ENCODE measurements around the gene FUBP1. TPM values are rescaled to one million over a fixed set of nuclear protein-coding genes. Genes with fewer than 3 reads are reported as not detected.

Gene FUBP1
- total RNA-seq, 1 experiment from 2014 or later, result 188 TPM

DNA sequence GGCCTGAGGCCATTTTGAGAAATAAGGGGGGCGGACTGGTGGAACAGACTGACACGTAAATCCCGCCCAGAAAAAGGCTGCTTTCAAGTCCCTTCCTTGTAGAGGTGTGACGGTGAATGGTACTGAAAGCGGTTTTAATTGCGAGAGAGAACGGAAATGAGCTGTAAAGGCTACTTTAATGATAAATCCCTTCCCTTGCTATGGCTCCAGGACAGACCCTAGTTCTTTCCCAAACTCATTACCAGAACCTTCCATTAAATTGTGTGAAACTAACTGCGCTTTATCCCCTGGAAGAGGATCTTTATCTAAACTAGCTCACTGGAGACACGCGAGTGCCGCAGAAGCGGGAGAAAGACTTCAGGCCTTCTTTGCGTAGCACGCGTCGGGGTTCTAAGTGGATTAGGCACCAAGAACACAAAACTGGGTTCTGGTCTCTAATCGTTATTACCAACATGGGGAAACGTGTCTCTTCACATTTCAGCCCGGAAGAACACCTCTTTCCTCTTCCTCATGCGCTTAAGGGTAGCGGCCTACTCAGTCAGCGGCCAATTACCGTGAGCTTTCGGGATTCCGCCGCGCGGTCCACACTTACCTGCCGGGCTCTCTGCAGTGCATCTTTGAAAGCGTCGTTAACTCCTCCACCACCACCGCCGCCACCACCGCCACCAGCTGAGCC, 441 bp downstream of the FUBP1 start:
- peaks cover 9% of the 10 kb centered on the region for H3K36me3 Mint-ChIP-seq (ENCODE audit: insufficient read depth, unreplicated experiment)
- no peak overlapping the region for H3K27ac Mint-ChIP-seq (ENCODE audit: unreplicated experiment)
- peak; percentile 76 for DNase-seq
- no peaks in the 10 kb centered on the region for H3K9me3 Mint-ChIP-seq (ENCODE audit: low read depth, unreplicated experiment)
- H3K4me3 Mint-ChIP-seq (ENCODE audit: low read depth, unreplicated experiment), result no peak overlapping the region
- BruUV-seq (replicated peaks), result TSS peak; percentile 63
- H3K27me3 Mint-ChIP-seq (ENCODE audit: unreplicated experiment), result no peaks in the 10 kb centered on the region
- TF ChIP-seq, protein P1, sequence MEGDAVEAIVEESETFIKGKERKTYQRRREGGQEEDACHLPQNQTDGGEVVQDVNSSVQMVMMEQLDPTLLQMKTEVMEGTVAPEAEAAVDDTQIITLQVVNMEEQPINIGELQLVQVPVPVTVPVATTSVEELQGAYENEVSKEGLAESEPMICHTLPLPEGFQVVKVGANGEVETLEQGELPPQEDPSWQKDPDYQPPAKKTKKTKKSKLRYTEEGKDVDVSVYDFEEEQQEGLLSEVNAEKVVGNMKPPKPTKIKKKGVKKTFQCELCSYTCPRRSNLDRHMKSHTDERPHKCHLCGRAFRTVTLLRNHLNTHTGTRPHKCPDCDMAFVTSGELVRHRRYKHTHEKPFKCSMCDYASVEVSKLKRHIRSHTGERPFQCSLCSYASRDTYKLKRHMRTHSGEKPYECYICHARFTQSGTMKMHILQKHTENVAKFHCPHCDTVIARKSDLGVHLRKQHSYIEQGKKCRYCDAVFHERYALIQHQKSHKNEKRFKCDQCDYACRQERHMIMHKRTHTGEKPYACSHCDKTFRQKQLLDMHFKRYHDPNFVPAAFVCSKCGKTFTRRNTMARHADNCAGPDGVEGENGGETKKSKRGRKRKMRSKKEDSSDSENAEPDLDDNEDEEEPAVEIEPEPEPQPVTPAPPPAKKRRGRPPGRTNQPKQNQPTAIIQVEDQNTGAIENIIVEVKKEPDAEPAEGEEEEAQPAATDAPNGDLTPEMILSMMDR (IDR thresholded peaks at IDR 0.05; ENCODE audit: unreplicated experiment), result no peak
- CTCF ChIA-PET, result interaction anchor here (1.4 to 1.7 kb wide), 2 partner anchors 26 to 136 kb away, joined by 7 to 10 read pairs; partner anchors contain the start of gene DNAJB4
- intact Hi-C loops (cut with micrococcal nuclease; ENCODE audit: unreplicated experiment), result loop anchor here (2.0 to 10.0 kb wide), 3 partner anchors 69 to 224 kb away; partner anchors contain the start of genes GIPC2 and USP33
- H3K4me1 Mint-ChIP-seq (ENCODE audit: low read depth, unreplicated experiment), result peaks cover 30% of the 10 kb centered on the region

DNA sequence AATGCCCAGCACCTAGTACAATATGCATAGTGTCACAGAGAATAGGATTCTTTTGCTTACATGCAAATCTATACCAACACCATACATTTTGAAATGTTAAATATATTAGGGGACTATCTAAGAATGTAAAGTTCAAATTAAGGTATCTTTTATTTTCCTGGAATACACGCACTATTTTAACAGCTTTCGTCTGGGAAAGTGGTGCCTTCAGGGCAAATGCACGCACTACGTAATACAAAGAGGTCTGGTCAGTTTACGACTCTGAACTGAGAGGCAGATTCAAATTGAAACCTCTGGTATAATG, 931 bp downstream of the FUBP1 start:
- intact Hi-C loops (cut with micrococcal nuclease; ENCODE audit: unreplicated experiment), result loop anchor here (2.0 to 10.0 kb wide), 3 partner anchors 69 to 223 kb away; partner anchors contain the start of genes GIPC2 and USP33
- no TSS peak for BruUV-seq (replicated peaks)
- CTCF ChIA-PET, result interaction anchor here (1.4 to 1.7 kb wide), 2 partner anchors 27 to 137 kb away, joined by 7 to 10 read pairs; partner anchors contain the start of gene DNAJB4
- Mint-ChIP-seq H3K9me3 (ENCODE audit: low read depth, unreplicated experiment) (no peaks in the 10 kb centered on the region), H3K27ac (ENCODE audit: unreplicated experiment) (no peak overlapping the region), H3K27me3 (ENCODE audit: unreplicated experiment) (no peaks in the 10 kb centered on the region), H3K36me3 (ENCODE audit: insufficient read depth, unreplicated experiment) (peaks cover 12% of the 10 kb centered on the region), H3K4me3 (ENCODE audit: low read depth, unreplicated experiment) (no peak overlapping the region), H3K4me1 (ENCODE audit: low read depth, unreplicated experiment) (peaks cover 27% of the 10 kb centered on the region)
- TF ChIP-seq, protein P1 (IDR thresholded peaks at IDR 0.05; ENCODE audit: unreplicated experiment), result no peak
- no peak for DNase-seq

DNA sequence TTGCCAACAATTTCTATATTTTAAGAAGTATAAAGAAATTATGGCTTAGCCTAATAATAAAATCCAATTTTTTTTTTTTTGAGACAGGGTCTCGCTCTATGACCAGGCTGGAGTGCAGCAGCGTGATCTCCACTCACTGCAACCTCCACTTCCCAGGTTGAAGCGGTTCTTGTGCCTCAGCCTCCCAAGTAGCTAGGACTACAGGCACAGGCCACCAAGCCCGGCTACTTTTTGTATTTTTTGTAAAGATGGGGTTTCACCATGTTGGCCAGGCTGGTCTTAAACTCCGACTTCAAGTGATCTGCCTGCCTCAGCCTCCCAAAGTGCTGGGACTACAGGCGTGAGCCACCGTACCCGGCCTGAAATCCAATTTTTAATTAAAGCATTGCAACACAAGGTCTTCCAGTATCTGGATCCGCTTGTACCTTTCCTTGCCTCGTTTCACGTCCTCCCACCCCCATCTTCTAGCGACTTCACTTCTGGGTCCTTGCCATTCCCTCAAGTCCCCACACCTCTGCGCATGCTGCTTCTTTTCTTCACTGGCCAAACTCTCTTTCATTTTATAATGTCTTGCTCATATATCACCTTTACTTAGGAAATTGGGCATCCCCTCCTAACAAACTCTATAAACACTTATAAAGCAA, 2.3 kb downstream of the FUBP1 start:
- Mint-ChIP-seq H3K4me1 (ENCODE audit: low read depth, unreplicated experiment) (peaks cover 23% of the 10 kb centered on the region), H3K27me3 (ENCODE audit: unreplicated experiment) (no peaks in the 10 kb centered on the region), H3K9me3 (ENCODE audit: low read depth, unreplicated experiment) (no peaks in the 10 kb centered on the region), H3K36me3 (ENCODE audit: insufficient read depth, unreplicated experiment) (peaks cover 24% of the 10 kb centered on the region), H3K4me3 (ENCODE audit: low read depth, unreplicated experiment) (no peak overlapping the region), H3K27ac (ENCODE audit: unreplicated experiment) (peak overlapping the region; percentile 76)
- no TSS peak for BruUV-seq (replicated peaks)
- TF ChIP-seq, protein P1 (IDR thresholded peaks at IDR 0.05; ENCODE audit: unreplicated experiment), result no peak
- intact Hi-C loops (cut with micrococcal nuclease; ENCODE audit: unreplicated experiment), result loop anchor here (5.0 to 10.0 kb wide), 2 partner anchors 71 to 222 kb away; partner anchors contain the start of genes GIPC2 and USP33
- CTCF ChIA-PET, result no interaction called here
- DNase-seq, result no peak

DNA sequence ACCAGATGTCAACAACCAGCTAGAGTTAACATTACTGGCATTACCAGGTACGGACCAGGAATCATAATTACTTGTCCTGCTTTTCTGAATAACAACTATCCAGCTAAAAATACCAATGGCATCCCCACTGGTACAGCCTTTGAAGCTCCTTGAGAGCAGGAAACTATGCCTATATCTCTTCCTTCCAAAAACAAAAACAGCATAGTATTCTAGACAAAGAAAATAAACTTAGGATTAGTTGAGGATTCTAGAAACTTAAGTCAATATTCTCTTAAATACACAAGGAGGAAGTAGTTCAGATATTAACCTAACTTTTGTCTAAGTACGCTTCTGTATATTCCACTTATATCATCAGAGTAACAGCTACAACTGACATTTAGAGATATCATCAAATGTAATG, 3.0 kb downstream of the FUBP1 start:
- peak overlapping the region; percentile 76 for H3K27ac Mint-ChIP-seq (ENCODE audit: unreplicated experiment)
- intact Hi-C loops (cut with micrococcal nuclease; ENCODE audit: unreplicated experiment), result loop anchor here (5.0 to 10.0 kb wide), 2 partner anchors 71 to 221 kb away; partner anchors contain the start of genes GIPC2 and USP33
- H3K9me3 Mint-ChIP-seq (ENCODE audit: low read depth, unreplicated experiment), result no peaks in the 10 kb centered on the region
- CTCF ChIA-PET, result interaction anchor here (0.7 to 1.3 kb wide), 5 partner anchors 11 to 644 kb away, joined by 3 to 8 read pairs (median 3); partner anchors contain the start of genes DNAJB4 and IFI44L
- H3K4me1 Mint-ChIP-seq (ENCODE audit: low read depth, unreplicated experiment), result peaks cover 23% of the 10 kb centered on the region
- BruUV-seq (replicated peaks), result TSS peak; percentile 0
- H3K4me3 Mint-ChIP-seq (ENCODE audit: low read depth, unreplicated experiment), result no peak overlapping the region
- TF ChIP-seq, protein P1 (IDR thresholded peaks at IDR 0.05; ENCODE audit: unreplicated experiment), result no peak
- H3K27me3 Mint-ChIP-seq (ENCODE audit: unreplicated experiment), result no peaks in the 10 kb centered on the region
- H3K36me3 Mint-ChIP-seq (ENCODE audit: insufficient read depth, unreplicated experiment), result peaks cover 26% of the 10 kb centered on the region
- DNase-seq, result no peak
